HCT116 (cell line): ENCODE results near the gene PHLPP2. TPM values are rescaled to one million over a fixed set of nuclear protein-coding genes. Genes with fewer than 3 reads are reported as not detected.

Experiments used
- ATAC-seq: fragments of 200-7000 bp; cut with Tn5 transposase; 2 replicates; pipeline ENCODE4 v1.9.1; 2020; ENCODE audit warnings: mild to moderate bottlenecking, moderate library complexity
- BruUV-seq: library from RNA; stranded (reverse); fragments of 400-500 nt; replicated peaks from 2 replicates; lab custom pipeline; 2021; lab: Mats Ljungman, UMichigan
- CTCF ChIA-PET: fragments of 300-600 bp; sonication (Branson Sonifier 250); formaldehyde crosslinking; loops from one replicate; lab custom pipeline; 2021; ENCODE audit warnings: antibody characterized with exemption; lab: Charles Lee
- POLR2A ChIA-PET: fragments of 300-600, 350-600 bp; sonication (Branson Sonifier 250); formaldehyde crosslinking; loops from one replicate; lab custom pipeline; 2021; ENCODE audit warnings: antibody characterized with exemption; lab: Charles Lee
- RAD21 ChIA-PET, 2 experiments: fragments of 300-600 bp; sonication (Branson Sonifier 250); formaldehyde crosslinking; loops; one replicate each; lab custom pipeline; 2023; ENCODE audit warnings: low total read pairs in 2 of 2; ENCODE audit not compliant: uncharacterized antibody in 2 of 2, unreplicated experiment in 2 of 2, low non-redundant PET in 1 of 2; lab: Charles Lee
- DNase-seq: peaks from one replicate; pipeline ENCODE4 v3.0.0-alpha.2; 2010; ENCODE audit warnings: low read depth, low spot score
- H2AFZ ChIP-seq: fragments of 200-600 bp; shearing (Covaris generic), sonication (generic); 2 replicates; pipeline ENCODE4 v1.6.1; 2017; ENCODE audit warnings: low read depth, mixed run types, mixed read lengths, antibody characterized with exemption, low read length; ENCODE audit not compliant: poor library complexity, severe bottlenecking
- H3K27ac ChIP-seq: 2 replicates; pipeline ENCODE4 v1.5.1; 2012; ENCODE audit warnings: low read depth, low read length
- H3K27me3 ChIP-seq: fragments of 200-600 bp; sonication (generic); 2 replicates; pipeline ENCODE4 v1.6.1; 2016; ENCODE audit warnings: mixed run types, low read length, mixed read lengths; ENCODE audit not compliant: insufficient read depth
- H3K36me3 ChIP-seq, 2 experiments: fragments of 200-500 bp in 1 of 2; fragments of 200-600 bp in 1 of 2; sonication (Bioruptor generic) in 1 of 2; sonication (generic) in 1 of 2; 2 replicates each; pipeline versions ENCODE4 v1.5.1 to v1.6.1; 2014 to 2016; ENCODE audit warnings: low read length in 2 of 2, inconsistent platforms in 1 of 2, mixed read lengths in 1 of 2, mixed run types in 1 of 2; ENCODE audit not compliant: insufficient read depth in 2 of 2, control insufficient read depth in 1 of 2
- H3K4me1 ChIP-seq, 2 experiments: fragments of 200-600 bp in 1 of 2; sonication (generic) in 1 of 2; 2 replicates each; pipeline versions ENCODE4 v1.5.1 to v1.6.1; 2012 to 2017; ENCODE audit warnings: low read length in 2 of 2, inconsistent platforms in 1 of 2, mild to moderate bottlenecking in 1 of 2, mixed read lengths in 1 of 2, mixed run types in 1 of 2, moderate library complexity in 1 of 2; ENCODE audit not compliant: insufficient read depth in 2 of 2, control insufficient read depth in 1 of 2
- H3K4me2 ChIP-seq: fragments of 200-600 bp; sonication (generic); 2 replicates; pipeline ENCODE4 v1.6.1; 2017; ENCODE audit warnings: mixed run types, low read length, mixed read lengths
- H3K4me3 ChIP-seq, 2 experiments: fragments of 200-600 bp in 1 of 2; sonication (generic) in 1 of 2; replicated peaks in 1 of 2; 2 replicates each; pipeline ENCODE4 v1.5.1; 2011 to 2016; ENCODE audit warnings: low read length in 2 of 2, control low read depth in 1 of 2, low read depth in 1 of 2, mild to moderate bottlenecking in 1 of 2, mixed read lengths in 1 of 2, mixed run types in 1 of 2
- H3K79me2 ChIP-seq: fragments of 200-600 bp; sonication (generic); 2 replicates; pipeline ENCODE4 v1.6.1; 2017; ENCODE audit warnings: mild to moderate bottlenecking, mixed run types, low read length, moderate library complexity, mixed read lengths; ENCODE audit not compliant: insufficient read depth
- H3K9ac ChIP-seq: fragments of 200-600 bp; sonication (generic); 2 replicates; pipeline ENCODE4 v1.6.1; 2016; ENCODE audit warnings: low read length, mixed read lengths
- H3K9me2 ChIP-seq: fragments of 200-600 bp; sonication (generic), shearing (Covaris generic); 2 replicates; pipeline ENCODE4 v1.6.1; 2017; ENCODE audit warnings: mixed run types, mild to moderate bottlenecking, moderate library complexity; ENCODE audit not compliant: insufficient read depth
- H3K9me3 ChIP-seq, 2 experiments: fragments of 200-500 bp in 1 of 2; fragments of 200-600 bp in 1 of 2; sonication (Bioruptor generic) in 1 of 2; sonication (generic) in 1 of 2; 2 replicates each; pipeline ENCODE4 v1.6.1; 2014 to 2017; ENCODE audit warnings: low read length in 2 of 2, mixed read lengths in 2 of 2, inconsistent platforms in 1 of 2, low read depth in 1 of 2, mild to moderate bottlenecking in 1 of 2, mixed run types in 1 of 2, moderate library complexity in 1 of 2; ENCODE audit not compliant: control insufficient read depth in 1 of 2, insufficient read depth in 1 of 2
- H4K20me1 ChIP-seq: fragments of 200-600 bp; sonication (generic), shearing (Covaris generic); 2 replicates; pipeline ENCODE4 v1.6.1; 2017; ENCODE audit warnings: mixed run types, mild to moderate bottlenecking, moderate library complexity; ENCODE audit not compliant: insufficient read depth
- ATF3 ChIP-seq: IDR thresholded peaks from 2 replicates; pipeline ENCODE4 v1.6.1; 2012
- EZH2phosphoT487 ChIP-seq: fragments of 200-600 bp; IDR thresholded peaks from 2 replicates; pipeline ENCODE4 v1.6.1; 2018; ENCODE audit warnings: antibody characterized with exemption, borderline replicate concordance
- JUND ChIP-seq: IDR thresholded peaks from 2 replicates; pipeline ENCODE4 v1.6.1; 2012
- MAX ChIP-seq: IDR thresholded peaks from 2 replicates; pipeline ENCODE4 v1.6.1; 2012
- POLR2A ChIP-seq: IDR thresholded peaks from 2 replicates; pipeline ENCODE4 v1.7.0; 2011; ENCODE audit warnings: borderline replicate concordance; ENCODE audit not compliant: insufficient read depth, insufficient read length; ENCODE audit errors: extremely low read depth
- REST ChIP-seq: IDR thresholded peaks from 2 replicates; pipeline ENCODE4 v1.6.1; 2012; ENCODE audit warnings: low read depth
- SIN3A ChIP-seq: IDR thresholded peaks from 2 replicates; pipeline ENCODE4 v1.6.1; 2012; ENCODE audit warnings: low read depth
- SRF ChIP-seq: IDR thresholded peaks from 2 replicates; pipeline ENCODE4 v1.6.1; 2012; ENCODE audit warnings: low read depth
- ZNF274 ChIP-seq: fragments of 200-500 bp; sonication (Bioruptor generic); IDR thresholded peaks from 2 replicates; pipeline ENCODE4 v1.6.1; 2014; ENCODE audit warnings: mild to moderate bottlenecking, low read depth, low read length, inconsistent platforms
- intact Hi-C: fragments of 100-400 bp; cut with micrococcal nuclease; formaldehyde crosslinking; loops from 2 replicates; pipeline ENCODE4 v1.10.0; 2022
- total RNA-seq: library from RNA; stranded (reverse); gene quantifications from one replicate; pipeline ENCODE4 v1.2.1, GENCODE V29; 2021; ENCODE audit not compliant: unreplicated experiment

PHLPP2 gene
- total RNA-seq, 1 experiment from 2014 or later, result 9.0 TPM

GRCh38 chr16:71628810-71629209 is 95.7 kb downstream of the PHLPP2 start:
- no peak overlapping the region for H3K27ac ChIP-seq
- ChIA-PET POLR2A (no interaction called here), RAD21 (no interaction called here), CTCF (interaction anchor here (1.4 to 3.5 kb wide), 2 partner anchors 15 to 18 kb away, joined by 3 to 17 read pairs; no protein-coding TSS in a partner anchor)
- H2AFZ ChIP-seq, result no peak overlapping the region
- no peak for DNase-seq
- peaks cover 7 to 12% of the 10 kb centered on the region in 2 experiments; a peak in 3 of 4 replicates for H3K4me1 ChIP-seq
- H3K4me3 ChIP-seq, result no peak overlapping the region
- BruUV-seq, result no TSS peak
- TF ChIP-seq JUND (no peak), SIN3A (no peak), REST (no peak), MAX (no peak), POLR2A (no peak), EZH2phosphoT487 (no peak), ZNF274 (no peak), ATF3 (no peak), SRF (no peak)
- H3K79me2 ChIP-seq, result peaks cover 30% of the 10 kb centered on the region
- no peaks in the 10 kb centered on the region for H4K20me1 ChIP-seq
- H3K9ac ChIP-seq, result no peak overlapping the region
- intact Hi-C loops, result no loop called here
- H3K4me2 ChIP-seq, result no peak overlapping the region
- H3K9me3 ChIP-seq, result no peaks in the 10 kb centered on the region
- peaks cover 13 to 24% of the 10 kb centered on the region in 2 experiments; a peak in 3 of 4 replicates for H3K36me3 ChIP-seq
- no peaks in the 10 kb centered on the region for H3K27me3 ChIP-seq
- H3K9me2 ChIP-seq, result no peaks in the 10 kb centered on the region
- no peak for ATAC-seq
